HG03066 (cell line): ENCODE measurements around the gene SLC41A1.
A peak's percentile ranks its signal among the peaks of the same experiment; 100 is the strongest.

Experiments
- ATAC-seq: cut with Tn5 transposase; IDR thresholded peaks from one replicate; pipeline ENCODE4 v1.9.1; 2021; ENCODE audit warnings: low read depth; ENCODE audit not compliant: unreplicated experiment

The SLC41A1 gene

GRCh38 chr1:205792481-205792881, 20.5 kb downstream of the SLC41A1 start:
- ATAC-seq: no peak

- ATAC-seq: peak; percentile 54
Measured at GRCh38 chr1:205791568-205792180, 21.3 kb downstream of the SLC41A1 start.

GRCh38 chr1:205787287-205787916, 25.6 kb downstream of the SLC41A1 start:
- ATAC-seq: no peak

GRCh38 chr1:205786601-205787000, 26.4 kb downstream of the SLC41A1 start:
- no peak for ATAC-seq

- ATAC-seq: no peak
Measured at GRCh38 chr1:205785446-205785845, 27.6 kb downstream of the SLC41A1 start.

GRCh38 chr1:205783904-205784303, 29.1 kb downstream of the SLC41A1 start:
- no peak for ATAC-seq

- no peak for ATAC-seq
Measured at GRCh38 chr1:205783433-205783795, 29.6 kb downstream of the SLC41A1 start.

GRCh38 chr1:205782627-205783432, 30.2 kb downstream of the SLC41A1 start:
- ATAC-seq: no peak

GRCh38 chr1:205780335-205780734, 32.7 kb downstream of the SLC41A1 start:
- no peak for ATAC-seq

- ATAC-seq: no peak
Measured at GRCh38 chr1:205777994-205778393, 35.0 kb downstream of the SLC41A1 start.

GRCh38 chr1:205775717-205776056, 37.3 kb downstream of the SLC41A1 start:
- no peak for ATAC-seq

GRCh38 chr1:205775015-205775716, 37.8 kb downstream of the SLC41A1 start, which contains the start of gene RAB29:
RAB29 (minus strand) TSS chr1:205775482; CDS start chr1:205774956, 526 bp downstream.
- peak; percentile 73 for ATAC-seq

GRCh38 chr1:205774198-205775014, 38.6 kb downstream of the SLC41A1 start:
- ATAC-seq: peak; percentile 18

GRCh38 chr1:205772607-205773032, 40.4 kb downstream of the SLC41A1 start:
- ATAC-seq: no peak

- no peak for ATAC-seq
Measured at GRCh38 chr1:205770618-205771017, 42.4 kb downstream of the SLC41A1 start.

GRCh38 chr1:205769641-205770365, 43.2 kb downstream of the SLC41A1 start:
- ATAC-seq: no peak

GRCh38 chr1:205767248-205767647, 45.8 kb downstream of the SLC41A1 start:
- no peak for ATAC-seq

- no peak for ATAC-seq
Measured at GRCh38 chr1:205766570-205766969, 46.4 kb downstream of the SLC41A1 start.

- no peak for ATAC-seq
Measured at GRCh38 chr1:205766038-205766437, 47.0 kb downstream of the SLC41A1 start.

- ATAC-seq: no peak
Measured at GRCh38 chr1:205764578-205764977, 48.4 kb downstream of the SLC41A1 start.
